Activated naive CD4-positive, alpha-beta T cell (primary cell): ENCODE measurements around the gene CD320.

Source experiments
- DNase-seq, 4 experiments: peaks; one replicate each; lab custom pipeline; 2025; lab: John Stamatoyannopoulos, UW

Gene CD320

GRCh38 chr19:8254286-8255001, 53.7 kb downstream of the CD320 start:
- no peak for DNase-seq

- DNase-seq, result no peak
Measured at GRCh38 chr19:8253678-8254077, 54.5 kb downstream of the CD320 start.

- peak; percentile 55 to 82 (median 81) for DNase-seq
Measured at GRCh38 chr19:8252922-8253589, 55.1 kb downstream of the CD320 start.
